ENCODE measurements around the gene RELN. TPM values are rescaled to one million over a fixed set of nuclear protein-coding genes. Genes with fewer than 3 reads are reported as not detected.

RELN gene
- total RNA-seq, 1 donor from 2014 or later, result 0.19 TPM

GRCh38 chr7:103797647-103798307, 191.7 kb downstream of the RELN start:
- no peak for TF ChIP-seq CTCF (IDR thresholded peaks at IDR 0.05)
- H3K4me1 Mint-ChIP-seq (ENCODE audit: unreplicated experiment), result no peaks in the 10 kb centered on the region
- DNase-seq (ENCODE audit: extremely low spot score, unreplicated experiment), result no peak
- no peak overlapping the region for H3K4me3 Mint-ChIP-seq (ENCODE audit: unreplicated experiment)
- H3K27me3 Mint-ChIP-seq (ENCODE audit: unreplicated experiment), result peaks cover 2% of the 10 kb centered on the region
- H3K27ac Mint-ChIP-seq (ENCODE audit: unreplicated experiment), result no peak overlapping the region
- no peaks in the 10 kb centered on the region for H3K36me3 Mint-ChIP-seq (ENCODE audit: unreplicated experiment)
- no peaks in the 10 kb centered on the region for H3K9me3 Mint-ChIP-seq (ENCODE audit: unreplicated experiment)

GRCh38 chr7:103796327-103796962, 193.0 kb downstream of the RELN start:
- TF ChIP-seq CTCF (IDR thresholded peaks at IDR 0.05), result no peak
- Mint-ChIP-seq H3K27me3 (ENCODE audit: unreplicated experiment) (peaks cover 2% of the 10 kb centered on the region), H3K9me3 (ENCODE audit: unreplicated experiment) (no peaks in the 10 kb centered on the region), H3K4me3 (ENCODE audit: unreplicated experiment) (no peak overlapping the region), H3K4me1 (ENCODE audit: unreplicated experiment) (no peaks in the 10 kb centered on the region), H3K36me3 (ENCODE audit: unreplicated experiment) (no peaks in the 10 kb centered on the region), H3K27ac (ENCODE audit: unreplicated experiment) (no peak overlapping the region)
- DNase-seq (ENCODE audit: extremely low spot score, unreplicated experiment), result no peak

GRCh38 chr7:103795787-103796186, 193.7 kb downstream of the RELN start:
- Mint-ChIP-seq H3K4me3 (ENCODE audit: unreplicated experiment) (no peak overlapping the region), H3K4me1 (ENCODE audit: unreplicated experiment) (no peaks in the 10 kb centered on the region), H3K9me3 (ENCODE audit: unreplicated experiment) (no peaks in the 10 kb centered on the region), H3K27ac (ENCODE audit: unreplicated experiment) (no peak overlapping the region), H3K36me3 (ENCODE audit: unreplicated experiment) (no peaks in the 10 kb centered on the region), H3K27me3 (ENCODE audit: unreplicated experiment) (peaks cover 2% of the 10 kb centered on the region)
- no peak for TF ChIP-seq CTCF (IDR thresholded peaks at IDR 0.05)
- DNase-seq (ENCODE audit: extremely low spot score, unreplicated experiment), result no peak

- TF ChIP-seq CTCF (IDR thresholded peaks at IDR 0.05), result no peak
- H3K9me3 Mint-ChIP-seq (ENCODE audit: unreplicated experiment), result no peaks in the 10 kb centered on the region
- H3K36me3 Mint-ChIP-seq (ENCODE audit: unreplicated experiment), result no peaks in the 10 kb centered on the region
Measured at GRCh38 chr7:103795107-103795506, 194.4 kb downstream of the RELN start.

GRCh38 chr7:103794424-103794823, 195.0 kb downstream of the RELN start:
- Mint-ChIP-seq H3K4me1 (ENCODE audit: unreplicated experiment) (no peaks in the 10 kb centered on the region), H3K36me3 (ENCODE audit: unreplicated experiment) (no peaks in the 10 kb centered on the region)

More at GRCh38 chr7:103795107-103795506, 194.4 kb downstream of the RELN start:
- no peaks in the 10 kb centered on the region for H3K4me1 Mint-ChIP-seq (ENCODE audit: unreplicated experiment)
- no peak overlapping the region for H3K27ac Mint-ChIP-seq (ENCODE audit: unreplicated experiment)
- no peak for DNase-seq (ENCODE audit: extremely low spot score, unreplicated experiment)
- no peak overlapping the region for H3K4me3 Mint-ChIP-seq (ENCODE audit: unreplicated experiment)
- peaks cover 2% of the 10 kb centered on the region for H3K27me3 Mint-ChIP-seq (ENCODE audit: unreplicated experiment)

More at GRCh38 chr7:103794424-103794823, 195.0 kb downstream of the RELN start:
- Mint-ChIP-seq H3K27me3 (ENCODE audit: unreplicated experiment) (peaks cover 2% of the 10 kb centered on the region), H3K9me3 (ENCODE audit: unreplicated experiment) (no peaks in the 10 kb centered on the region), H3K27ac (ENCODE audit: unreplicated experiment) (no peak overlapping the region), H3K4me3 (ENCODE audit: unreplicated experiment) (no peak overlapping the region)
- DNase-seq (ENCODE audit: extremely low spot score, unreplicated experiment), result no peak
- no peak for TF ChIP-seq CTCF (IDR thresholded peaks at IDR 0.05)
